GM23338 (cell line): ENCODE measurements around the gene IL6.

Experiments used
- CREB1 ChIP-seq: fragments of 250-450 bp; sonication (Bioruptor Pico); IDR thresholded peaks from 2 replicates; pipeline ENCODE4 v1.5.0; 2020; ENCODE audit warnings: low read depth, mild to moderate bottlenecking, moderate library complexity
- CTCF ChIP-seq, 2 experiments: fragments of 200-600 bp in 1 of 2; sonication (generic) in 1 of 2; conservative IDR thresholded peaks; 2 replicates each; pipeline versions ENCODE4 v1.5.1 to v1.6.1; 2016 to 2017; ENCODE audit warnings: antibody characterized with exemption in 2 of 2, low read depth in 2 of 2, mild to moderate bottlenecking in 2 of 2, moderate library complexity in 1 of 2
- EZH2 ChIP-seq: fragments of 200-600 bp; sonication (generic); IDR thresholded peaks from one replicate; pipeline ENCODE4 v1.8.0; 2017; ENCODE audit warnings: antibody characterized with exemption, mild to moderate bottlenecking, low read depth; ENCODE audit not compliant: unreplicated experiment
- EZH2phosphoT487 ChIP-seq: fragments of 200-600 bp; sonication (generic); IDR thresholded peaks from one replicate; pipeline ENCODE4 v1.8.1; 2018; ENCODE audit warnings: antibody characterized with exemption; ENCODE audit not compliant: unreplicated experiment
- JUNB ChIP-seq: IDR thresholded peaks from one replicate; pipeline ENCODE4 v1.6.1; 2016; ENCODE audit warnings: antibody characterized with exemption; ENCODE audit not compliant: unreplicated experiment
- NANOG ChIP-seq: IDR thresholded peaks from 2 replicates; pipeline ENCODE4 v1.6.1; 2016; ENCODE audit warnings: antibody characterized with exemption, borderline replicate concordance
- POLR2AphosphoS5 ChIP-seq: IDR thresholded peaks from 2 replicates; pipeline ENCODE4 v1.6.1; 2016; ENCODE audit warnings: antibody characterized with exemption, low read depth
- REST ChIP-seq: IDR thresholded peaks from one replicate; pipeline ENCODE4 v1.6.1; 2018; ENCODE audit warnings: antibody characterized with exemption; ENCODE audit not compliant: unreplicated experiment
- ZNF114 ChIP-seq: fragments of 250-450 bp; sonication (Bioruptor Pico); IDR thresholded peaks from 2 replicates; pipeline ENCODE4 v1.5.0; 2020; ENCODE audit warnings: mild to moderate bottlenecking, moderate library complexity
- ZNF462 ChIP-seq: fragments of 250-450 bp; sonication (Bioruptor Pico); IDR thresholded peaks from 2 replicates; pipeline ENCODE4 v1.5.0; 2020; ENCODE audit warnings: mild to moderate bottlenecking, moderate library complexity

- TF ChIP-seq CTCF (conservative IDR thresholded peaks at IDR 0.05; ENCODE audit: low read depth in 2 of 2) (no peak), REST (no peak), EZH2 (no peak), EZH2phosphoT487 (no peak), POLR2AphosphoS5 (no peak), NANOG (no peak), JUNB (no peak), ZNF114 (no peak), CREB1 (no peak), ZNF462 (CRISPR knock-in tag) (no peak)
Measured at GRCh38 chr7:22765609-22766008, 38.6 kb downstream of the IL6 start.
